Esophagus muscularis mucosa (tissue), 4 donors: ENCODE measurements around the gene PSD4.

Source experiments
- EP300 ChIP-seq: sonication (generic); formaldehyde crosslinking; IDR thresholded peaks from one replicate; pipeline ENCODE4 v1.6.1; 2017; ENCODE audit warnings: antibody characterized with exemption
- POLR2A ChIP-seq: fragments of 450-650 bp; IDR thresholded peaks from one replicate; pipeline ENCODE4 v1.6.1; 2017; ENCODE audit warnings: antibody characterized with exemption, moderate library complexity, mild to moderate bottlenecking, low read depth
- POLR2AphosphoS5 ChIP-seq, 2 donors: sonication (generic); formaldehyde crosslinking; IDR thresholded peaks; one replicate each; pipeline ENCODE4 v1.6.1; 2017; ENCODE audit warnings: antibody characterized with exemption in 2 of 2
- TF ChIP-seq, protein P1 (sequence below), 3 experiments: fragments of 200-600 bp in 2 of 3; fragments of 450-650 bp in 1 of 3; sonication (generic) in 2 of 3; IDR thresholded peaks; one replicate each; pipeline ENCODE4 v1.5.1; 2017 to 2019; ENCODE audit warnings: antibody characterized with exemption in 3 of 3, mild to moderate bottlenecking in 2 of 3, moderate library complexity in 1 of 3

DNA sequence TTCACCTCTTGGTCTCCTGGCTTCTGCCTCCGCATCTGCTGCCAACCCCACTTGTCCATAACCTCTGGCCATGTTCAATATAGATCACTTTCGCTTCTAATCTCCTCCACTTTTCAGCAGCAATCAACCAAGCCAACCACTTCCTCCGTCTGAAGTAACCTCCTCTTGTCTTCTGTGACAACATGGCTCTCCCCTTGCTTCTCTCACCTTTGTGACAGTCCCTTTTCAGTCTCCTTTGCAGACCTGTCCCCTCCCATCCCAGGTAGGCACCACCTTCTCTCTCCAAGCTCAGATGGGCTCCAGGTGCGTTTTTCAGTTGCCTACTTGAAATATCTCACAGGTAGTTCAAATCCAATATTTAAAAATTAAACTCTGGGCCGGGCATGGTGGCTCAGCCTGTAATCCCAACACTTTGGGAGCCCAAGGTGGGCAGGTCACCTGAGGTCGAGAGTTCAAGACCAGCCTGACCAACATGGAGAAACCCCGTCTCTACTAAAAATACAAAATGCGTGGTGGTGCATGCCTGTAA, 4.7 kb upstream of the PSD4 start:
- TF ChIP-seq, protein P1, sequence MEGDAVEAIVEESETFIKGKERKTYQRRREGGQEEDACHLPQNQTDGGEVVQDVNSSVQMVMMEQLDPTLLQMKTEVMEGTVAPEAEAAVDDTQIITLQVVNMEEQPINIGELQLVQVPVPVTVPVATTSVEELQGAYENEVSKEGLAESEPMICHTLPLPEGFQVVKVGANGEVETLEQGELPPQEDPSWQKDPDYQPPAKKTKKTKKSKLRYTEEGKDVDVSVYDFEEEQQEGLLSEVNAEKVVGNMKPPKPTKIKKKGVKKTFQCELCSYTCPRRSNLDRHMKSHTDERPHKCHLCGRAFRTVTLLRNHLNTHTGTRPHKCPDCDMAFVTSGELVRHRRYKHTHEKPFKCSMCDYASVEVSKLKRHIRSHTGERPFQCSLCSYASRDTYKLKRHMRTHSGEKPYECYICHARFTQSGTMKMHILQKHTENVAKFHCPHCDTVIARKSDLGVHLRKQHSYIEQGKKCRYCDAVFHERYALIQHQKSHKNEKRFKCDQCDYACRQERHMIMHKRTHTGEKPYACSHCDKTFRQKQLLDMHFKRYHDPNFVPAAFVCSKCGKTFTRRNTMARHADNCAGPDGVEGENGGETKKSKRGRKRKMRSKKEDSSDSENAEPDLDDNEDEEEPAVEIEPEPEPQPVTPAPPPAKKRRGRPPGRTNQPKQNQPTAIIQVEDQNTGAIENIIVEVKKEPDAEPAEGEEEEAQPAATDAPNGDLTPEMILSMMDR (IDR thresholded peaks at IDR 0.05) = no peak
- TF ChIP-seq EP300 = no peak
- TF ChIP-seq POLR2A = no peak
- TF ChIP-seq POLR2AphosphoS5 (IDR thresholded peaks at IDR 0.05) = no peak
